HEK293 (cell line): ENCODE measurements around the gene LASP1NB.

Experiments used
- CTCF ChIA-PET: fragments of 350-600 bp; formaldehyde crosslinking; extraction: SDS; loops from one replicate; lab custom pipeline; 2021; ENCODE audit warnings: antibody characterized with exemption; lab: Yijun Ruan, JAX
- POLR2A ChIA-PET: fragments of 300-600 bp; formaldehyde crosslinking; extraction: SDS; loops from one replicate; lab custom pipeline; 2020; ENCODE audit warnings: antibody characterized with exemption, inconsistent platforms; lab: Yijun Ruan, JAX
- H3K27ac ChIP-seq: fragments of 200-500 bp; sonication (Bioruptor generic); 2 replicates; pipeline ENCODE4 v1.5.1; 2014; ENCODE audit warnings: low read depth, low read length, control low read depth, inconsistent platforms; ENCODE audit errors: extremely low read depth
- H3K36me3 ChIP-seq, 2 experiments: fragments of 200-500 bp in 1 of 2; sonication (Bioruptor generic) in 1 of 2; 1 replicate in 1 of 2; 2 replicates in 1 of 2; pipeline ENCODE4 v1.5.1; 2014 to 2017; ENCODE audit warnings: inconsistent platforms in 2 of 2, low read length in 2 of 2; ENCODE audit not compliant: control insufficient read depth in 2 of 2, insufficient read depth in 1 of 2
- H3K4me1 ChIP-seq: fragments of 200-500 bp; sonication (Bioruptor generic); 2 replicates; pipeline ENCODE4 v1.5.1; 2014; ENCODE audit warnings: mild to moderate bottlenecking, low read length, inconsistent platforms; ENCODE audit not compliant: control insufficient read depth, insufficient read depth
- H3K4me3 ChIP-seq: 2 replicates; pipeline ENCODE4 v1.5.1; 2011; ENCODE audit warnings: low read depth, mild to moderate bottlenecking, control low read depth, low read length, moderate library complexity
- H3K9me3 ChIP-seq: fragments of 200-500 bp; sonication (Bioruptor generic); 2 replicates; pipeline ENCODE4 v1.5.1; 2014; ENCODE audit warnings: low read depth, low read length, inconsistent platforms; ENCODE audit not compliant: control insufficient read depth, insufficient read depth
- CTCF ChIP-seq: fragments of 450-650 bp; formaldehyde crosslinking; IDR thresholded peaks from 2 replicates; pipeline ENCODE4 v1.5.1; 2016; ENCODE audit warnings: missing biosample characterization, missing genetic modification characterization
- SCRT1 ChIP-seq: fragments of 450-650 bp; formaldehyde crosslinking; IDR thresholded peaks from 2 replicates; pipeline ENCODE4 v1.5.1; 2016; ENCODE audit warnings: missing biosample characterization, missing genetic modification characterization, borderline replicate concordance
- ZBTB1 ChIP-seq: fragments of 450-650 bp; formaldehyde crosslinking; IDR thresholded peaks from 2 replicates; pipeline ENCODE4 v1.5.1; 2016; ENCODE audit warnings: missing biosample characterization, missing genetic modification characterization
- ZBTB44 ChIP-seq: fragments of 450-650 bp; IDR thresholded peaks from 2 replicates; pipeline ENCODE4 v1.5.1; 2018; ENCODE audit warnings: missing biosample characterization, mild to moderate bottlenecking, missing genetic modification characterization
- ZNF280C ChIP-seq: fragments of 450-650 bp; formaldehyde crosslinking; IDR thresholded peaks from 2 replicates; pipeline ENCODE4 v1.5.1; 2016; ENCODE audit warnings: missing biosample characterization, missing genetic modification characterization
- ZNF571 ChIP-seq: fragments of 450-650 bp; formaldehyde crosslinking; IDR thresholded peaks from 2 replicates; pipeline ENCODE4 v1.5.0; 2017; ENCODE audit warnings: missing biosample characterization, missing genetic modification characterization
- ZNF621 ChIP-seq: fragments of 450-650 bp; formaldehyde crosslinking; IDR thresholded peaks from 2 replicates; pipeline ENCODE4 v1.5.1; 2017; ENCODE audit warnings: missing biosample characterization, missing genetic modification characterization
- ZNF623 ChIP-seq: fragments of 450-650 bp; formaldehyde crosslinking; IDR thresholded peaks from 2 replicates; pipeline ENCODE4 v1.5.1; 2016; ENCODE audit warnings: missing biosample characterization, missing genetic modification characterization
- ZNF626 ChIP-seq: fragments of 450-650 bp; sonication (Bioruptor Pico); formaldehyde crosslinking; IDR thresholded peaks from 2 replicates; pipeline ENCODE4 v1.5.1; 2018; ENCODE audit warnings: missing biosample characterization, missing genetic modification characterization, inconsistent platforms
- ZNF654 ChIP-seq: fragments of 450-650 bp; formaldehyde crosslinking; IDR thresholded peaks from 2 replicates; pipeline ENCODE4 v1.5.1; 2016; ENCODE audit warnings: low read depth, missing biosample characterization, missing genetic modification characterization
- TF ChIP-seq, protein P1 (sequence below): fragments of 450-650 bp; formaldehyde crosslinking; IDR thresholded peaks from 2 replicates; pipeline ENCODE4 v1.5.1; 2016; ENCODE audit warnings: missing biosample characterization, missing genetic modification characterization

Gene LASP1NB

GRCh38 chr17:38915639-38915995 lies 9.8 kb upstream of the LASP1NB start (continued):
- no peak for TF ChIP-seq ZNF571 (tag by site-specific recombination)
- TF ChIP-seq ZNF621 (tag by site-specific recombination): no peak
- TF ChIP-seq, protein P1, sequence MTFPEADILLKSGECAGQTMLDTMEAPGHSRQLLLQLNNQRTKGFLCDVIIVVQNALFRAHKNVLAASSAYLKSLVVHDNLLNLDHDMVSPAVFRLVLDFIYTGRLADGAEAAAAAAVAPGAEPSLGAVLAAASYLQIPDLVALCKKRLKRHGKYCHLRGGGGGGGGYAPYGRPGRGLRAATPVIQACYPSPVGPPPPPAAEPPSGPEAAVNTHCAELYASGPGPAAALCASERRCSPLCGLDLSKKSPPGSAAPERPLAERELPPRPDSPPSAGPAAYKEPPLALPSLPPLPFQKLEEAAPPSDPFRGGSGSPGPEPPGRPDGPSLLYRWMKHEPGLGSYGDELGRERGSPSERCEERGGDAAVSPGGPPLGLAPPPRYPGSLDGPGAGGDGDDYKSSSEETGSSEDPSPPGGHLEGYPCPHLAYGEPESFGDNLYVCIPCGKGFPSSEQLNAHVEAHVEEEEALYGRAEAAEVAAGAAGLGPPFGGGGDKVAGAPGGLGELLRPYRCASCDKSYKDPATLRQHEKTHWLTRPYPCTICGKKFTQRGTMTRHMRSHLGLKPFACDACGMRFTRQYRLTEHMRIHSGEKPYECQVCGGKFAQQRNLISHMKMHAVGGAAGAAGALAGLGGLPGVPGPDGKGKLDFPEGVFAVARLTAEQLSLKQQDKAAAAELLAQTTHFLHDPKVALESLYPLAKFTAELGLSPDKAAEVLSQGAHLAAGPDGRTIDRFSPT (tag by site-specific recombination): no peak

DNA sequence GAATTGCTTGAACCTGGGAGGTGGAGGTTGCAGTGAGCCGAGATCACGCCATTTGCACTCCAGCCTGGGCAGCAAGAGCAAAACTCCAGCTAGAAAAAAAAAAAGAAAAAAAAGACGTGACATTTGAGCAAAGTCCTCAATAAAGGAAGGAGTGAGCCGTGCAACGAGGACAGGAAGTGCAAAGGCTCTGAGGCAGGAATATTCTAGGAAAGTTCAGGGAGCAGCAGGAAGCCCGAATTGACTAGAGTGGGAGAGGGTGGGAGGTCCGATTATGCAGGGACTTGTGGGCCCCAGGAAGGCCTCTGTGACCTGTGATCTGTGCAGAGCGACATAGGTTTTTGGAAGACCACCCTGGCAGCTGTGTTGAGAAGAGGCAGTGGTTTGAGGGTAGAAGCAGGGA lies 8.6 kb upstream of the LASP1NB start:
- no peak overlapping the region for H3K4me3 ChIP-seq
- ChIA-PET CTCF (interaction anchor here (0.6 to 2.6 kb wide), 8 partner anchors 8 to 68 kb away, joined by 3 to 12 read pairs (median 3); partner anchors contain the start of gene LASP1NB), POLR2A (no interaction called here)
- H3K36me3 ChIP-seq: peaks cover 0 to 53% of the 10 kb centered on the region in 2 experiments; a peak in 2 of 3 replicates
- no peak for TF ChIP-seq ZNF280C (tag by site-specific recombination)
- peak; percentile 90 for TF ChIP-seq ZNF623 (tag by site-specific recombination)
- no peak overlapping the region for H3K27ac ChIP-seq
- H3K4me1 ChIP-seq: no peaks in the 10 kb centered on the region
- no peaks in the 10 kb centered on the region for H3K9me3 ChIP-seq

GRCh38 chr17:38917259-38917658 lies 8.2 kb upstream of the LASP1NB start:
- H3K36me3 ChIP-seq: peaks cover 0 to 53% of the 10 kb centered on the region in 2 experiments; a peak in 2 of 3 replicates
- TF ChIP-seq CTCF (peak; percentile 8; the same call in 1 of the 2 replicates), ZNF626 (tag by site-specific recombination) (no peak), SCRT1 (tag by site-specific recombination) (no peak), ZBTB44 (no peak), ZNF654 (tag by site-specific recombination) (0 out of 2 replicates have a peak, but pooled peaks have one; percentile 8), ZBTB1 (tag by site-specific recombination) (no peak)
- no peak overlapping the region for H3K27ac ChIP-seq

More at GRCh38 chr17:38917259-38917658, 8.2 kb upstream of the LASP1NB start:
- ChIA-PET CTCF (interaction anchor here (0.6 to 2.6 kb wide), 9 partner anchors 7 to 67 kb away, joined by 3 to 12 read pairs (median 3); partner anchors contain the start of gene LASP1NB), POLR2A (no interaction called here)
- no peaks in the 10 kb centered on the region for H3K9me3 ChIP-seq
- H3K4me1 ChIP-seq: no peaks in the 10 kb centered on the region
- H3K4me3 ChIP-seq: no peak overlapping the region
